Endometrium (tissue), 2 donors: ENCODE measurements around the gene SERPINA7.
"Not testable (repeated sequence)": the region's sequence is repeated elsewhere in the genome, so short reads cannot be mapped to it uniquely, and the experiment has no call there.

Experiments
- FAIRE-seq: peaks from 2 replicates; lab custom pipeline; 2012; peaks lifted over from hg19 to GRCh38; lab: Jason Lieb, UNC
- donor health status: control.
- donor health status: control.

Gene SERPINA7

GRCh38 chrX:106038625-106039024 is at the start of gene SERPINA7:
SERPINA7 (minus strand) TSS chrX:106038727; CDS start chrX:106037058, 1,669 bp downstream.
- FAIRE-seq: no peak

- FAIRE-seq: no peak
Observed at GRCh38 chrX:106069048-106069447, 30.5 kb upstream of the SERPINA7 start.

GRCh38 chrX:106050054-106050453 is 11.5 kb upstream of the SERPINA7 start:
- no peak for FAIRE-seq

- no peak for FAIRE-seq
Observed at GRCh38 chrX:106042296-106042695, 3.8 kb upstream of the SERPINA7 start.

- FAIRE-seq: no peak
Observed at GRCh38 chrX:106040861-106041260, 2.3 kb upstream of the SERPINA7 start.

GRCh38 chrX:106039920-106040319 is 1.4 kb upstream of the SERPINA7 start:
- FAIRE-seq: no peak

GRCh38 chrX:106037835-106038473 is 573 bp downstream of the SERPINA7 start:
- FAIRE-seq: no peak

- FAIRE-seq: no peak
Observed at GRCh38 chrX:106036716-106037115, 1.8 kb downstream of the SERPINA7 start.

GRCh38 chrX:106035064-106035463 is 3.5 kb downstream of the SERPINA7 start:
- no peak for FAIRE-seq

GRCh38 chrX:106023947-106024346 is 14.6 kb downstream of the SERPINA7 start:
- no peak for FAIRE-seq

GRCh38 chrX:106022238-106022637 is 16.3 kb downstream of the SERPINA7 start:
- no peak for FAIRE-seq

- no peak for FAIRE-seq
Observed at GRCh38 chrX:106014119-106014775, 24.3 kb downstream of the SERPINA7 start.

GRCh38 chrX:106009145-106009544 is 29.4 kb downstream of the SERPINA7 start:
- no peak for FAIRE-seq

GRCh38 chrX:106007815-106008214 is 30.7 kb downstream of the SERPINA7 start:
- FAIRE-seq: no peak

GRCh38 chrX:106005684-106006083 is 32.8 kb downstream of the SERPINA7 start:
- no peak for FAIRE-seq

GRCh38 chrX:106000609-106001008 is 37.9 kb downstream of the SERPINA7 start:
- not testable (repeated sequence) for FAIRE-seq

- FAIRE-seq: no peak
Observed at GRCh38 chrX:106000203-106000602, 38.3 kb downstream of the SERPINA7 start.

- no peak for FAIRE-seq
Observed at GRCh38 chrX:105999294-105999693, 39.2 kb downstream of the SERPINA7 start.

GRCh38 chrX:105988487-105988886 is 50.0 kb downstream of the SERPINA7 start:
- FAIRE-seq: not testable (repeated sequence)
